Activated T-helper 1 cell treated with anti-CD3 and anti-CD28 coated beads, Interleukin-2, amount 50 U/mL, for 16 hours (primary cell): Measurements from ENCODE around the gene CSRNP3.

ENCODE experiments used
- DNase-seq, 2 donors: peaks; one replicate each; pipeline ENCODE4 v3.0.0-alpha.2; 2020; ENCODE audit warnings: low read depth in 1 of 2, low spot score in 1 of 2

Gene CSRNP3

GRCh38 chr2:165471349-165471950, 2.0 kb downstream of the CSRNP3 start:
- DNase-seq: no peak

- DNase-seq: no peak
These were observed 3.4 kb downstream of the CSRNP3 start for GRCh38 chr2:165472922-165473321.

DNA sequence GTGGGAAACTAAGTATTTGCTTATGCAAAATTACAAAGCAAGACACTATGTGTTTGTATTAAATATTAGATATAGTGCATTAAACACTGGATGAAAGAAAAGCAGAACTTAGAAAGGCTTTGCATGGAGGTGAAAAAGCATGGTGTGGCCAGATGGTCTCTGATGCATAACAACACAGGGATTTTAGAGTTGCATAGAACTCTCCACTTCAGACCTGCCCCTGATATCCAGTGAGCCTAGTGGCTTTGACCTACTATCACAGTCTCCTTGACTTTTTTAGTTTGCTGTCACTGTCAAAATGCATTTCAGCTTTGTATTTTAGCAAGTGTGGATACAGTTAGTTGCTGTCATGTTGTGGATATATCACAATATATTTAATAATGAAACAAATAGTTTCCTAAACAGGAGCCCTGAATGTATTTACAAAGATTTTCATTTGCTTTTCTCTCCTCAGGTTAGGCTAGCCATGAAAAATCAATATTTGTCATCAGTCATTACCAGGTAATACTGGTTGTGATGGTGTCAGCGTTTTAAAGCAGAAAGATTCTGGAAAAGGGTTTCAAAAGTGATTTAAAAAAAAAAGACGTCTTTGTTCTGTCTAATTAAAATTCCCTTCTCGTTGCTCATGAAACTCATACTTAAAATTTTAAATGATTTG, 5.2 kb downstream of the CSRNP3 start:
- no peak for DNase-seq

DNA sequence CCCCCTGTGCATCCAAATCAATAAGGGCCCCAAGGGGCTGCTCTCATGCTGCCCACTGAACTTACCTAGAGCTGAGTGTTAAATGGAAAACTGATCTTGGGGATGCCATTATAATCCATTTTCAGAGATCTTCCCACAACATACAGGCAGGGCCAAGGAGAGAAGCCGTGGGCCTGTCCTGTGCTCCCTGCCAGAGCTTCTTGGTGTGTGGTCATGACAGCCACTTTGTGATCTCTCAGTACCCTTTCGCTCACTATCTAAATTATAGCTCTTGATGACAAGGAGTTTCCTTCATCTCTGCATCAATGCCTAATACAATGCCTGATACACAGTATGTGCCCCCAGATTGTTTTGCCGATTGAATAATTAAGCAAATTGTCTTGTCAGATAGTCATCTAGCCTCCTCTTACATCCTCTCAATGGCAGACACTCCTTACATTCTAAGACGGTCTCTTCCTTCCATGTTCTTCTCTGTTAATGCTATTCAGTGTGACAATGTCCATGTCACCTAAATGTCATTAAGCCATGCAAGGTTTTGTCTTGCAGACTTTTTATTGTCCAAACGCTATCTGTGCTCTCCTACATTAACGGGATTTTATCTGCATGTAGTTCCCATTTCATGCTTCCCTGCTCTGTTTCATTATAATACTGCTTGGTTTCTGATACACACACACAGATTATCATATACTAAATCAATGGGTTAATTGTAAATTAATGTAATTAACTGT, 5.9 kb downstream of the CSRNP3 start:
- no peak for DNase-seq

DNA sequence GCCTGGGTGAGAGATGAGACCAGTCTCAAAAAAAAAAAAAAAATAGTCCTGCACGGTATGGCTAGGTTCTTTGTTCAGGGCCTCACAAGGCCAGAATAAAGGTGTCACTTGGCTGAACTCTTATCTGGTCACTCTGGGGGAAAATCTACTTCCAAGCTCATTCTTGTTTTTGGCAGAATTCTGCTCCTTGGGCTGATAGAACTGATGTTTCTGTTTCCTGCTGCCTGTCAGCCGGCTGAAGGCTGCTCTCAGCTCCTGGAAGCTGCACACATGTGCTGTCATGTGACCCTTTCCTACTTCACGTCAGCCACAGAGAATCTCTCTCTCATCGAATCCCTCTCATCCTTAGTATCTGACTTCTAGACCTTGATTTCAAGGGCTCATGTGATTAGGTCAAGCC, 10.4 kb downstream of the CSRNP3 start:
- DNase-seq: no peak

- no peak for DNase-seq
These were observed 25.1 kb downstream of the CSRNP3 start for GRCh38 chr2:165494573-165494972.

- DNase-seq: no peak
These were observed 28.3 kb downstream of the CSRNP3 start for GRCh38 chr2:165497659-165498317.

DNA sequence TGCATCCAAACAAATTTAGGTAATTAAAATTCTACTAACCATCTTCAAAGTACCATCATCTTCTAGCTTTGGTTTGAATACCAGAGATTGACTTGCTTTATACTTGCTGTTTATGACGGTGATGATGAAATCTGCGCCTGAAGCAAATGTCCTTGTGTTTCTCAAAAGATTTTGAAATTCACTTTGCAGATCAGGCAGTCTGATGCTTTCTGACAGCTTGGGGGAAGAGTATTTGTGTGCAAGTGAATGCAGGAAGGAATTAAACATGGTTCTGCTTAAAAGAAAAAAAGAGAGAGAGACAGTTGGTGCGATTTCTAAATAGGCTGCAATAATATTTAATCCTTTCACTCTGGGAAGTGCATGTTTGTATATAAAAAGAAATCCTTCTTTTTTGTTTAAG, 29.6 kb downstream of the CSRNP3 start:
- no peak for DNase-seq

GRCh38 chr2:165500001-165500400, 30.5 kb downstream of the CSRNP3 start:
- no peak for DNase-seq

DNA sequence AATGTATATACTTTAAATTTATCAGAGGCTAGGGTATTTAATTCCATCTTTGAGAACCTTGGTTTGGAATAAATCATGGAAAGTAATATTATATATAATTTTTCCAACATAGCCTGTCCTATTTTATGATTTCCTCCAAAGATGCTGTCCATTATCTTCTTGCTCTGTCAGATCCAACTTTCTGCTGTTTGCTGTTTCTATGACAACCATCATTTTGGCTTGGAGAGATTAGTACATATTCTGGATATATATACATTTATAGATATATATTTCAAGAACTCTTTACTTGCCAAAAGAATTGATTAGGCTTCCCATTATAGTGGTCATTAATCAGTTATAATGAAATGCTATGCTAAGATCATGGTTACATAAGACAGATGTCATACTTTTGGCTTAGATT, 31.3 kb downstream of the CSRNP3 start:
- no peak for DNase-seq

GRCh38 chr2:165505514-165505913, 36.0 kb downstream of the CSRNP3 start:
- DNase-seq: no peak

DNA sequence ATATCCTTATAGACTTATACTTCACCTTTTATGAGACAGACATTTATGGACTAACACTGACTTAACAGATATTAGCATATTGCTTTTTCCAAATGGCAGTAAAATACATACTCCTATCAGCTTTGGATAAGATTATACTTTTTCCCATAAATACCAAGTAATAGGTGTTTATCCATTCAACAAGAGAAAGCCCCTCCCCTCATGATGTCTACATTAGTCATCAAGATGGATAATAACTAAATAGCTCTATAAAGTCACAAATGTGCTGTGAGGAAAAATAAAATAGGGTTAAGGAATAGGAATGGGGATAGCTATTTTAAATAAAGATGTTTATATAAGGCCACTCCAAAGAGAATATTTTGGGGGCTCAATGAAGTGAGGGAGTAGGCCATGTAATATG, 39.4 kb downstream of the CSRNP3 start:
- no peak for DNase-seq

- DNase-seq: no peak
These were observed 44.0 kb downstream of the CSRNP3 start for GRCh38 chr2:165513479-165513878.

DNA sequence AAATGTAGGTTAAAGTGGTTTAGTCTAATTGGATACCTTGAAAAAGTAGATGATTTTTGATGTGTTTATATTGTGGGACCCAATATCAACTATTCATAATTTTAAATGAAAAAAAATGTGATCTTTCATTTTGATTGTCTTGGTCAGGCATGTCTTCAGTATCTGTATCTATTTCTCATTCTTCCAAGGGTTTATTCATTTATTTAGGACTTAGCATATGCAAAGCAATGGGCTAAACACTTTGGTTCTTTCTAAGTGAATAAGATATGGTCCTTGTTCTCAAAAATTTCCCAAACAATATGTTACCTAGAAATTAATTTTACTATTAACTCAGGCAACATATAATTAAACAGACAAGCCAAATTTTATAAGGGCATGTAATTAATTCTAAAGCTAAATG, 49.1 kb downstream of the CSRNP3 start:
- DNase-seq: no peak

GRCh38 chr2:165522719-165523118, 53.2 kb downstream of the CSRNP3 start:
- no peak for DNase-seq

GRCh38 chr2:165524720-165525119, 55.2 kb downstream of the CSRNP3 start:
- DNase-seq: no peak

GRCh38 chr2:165528691-165529090, 59.2 kb downstream of the CSRNP3 start:
- no peak for DNase-seq

- DNase-seq: no peak
These were observed 59.6 kb downstream of the CSRNP3 start for GRCh38 chr2:165529130-165529529.

GRCh38 chr2:165533331-165533730, 63.8 kb downstream of the CSRNP3 start:
- DNase-seq: no peak

- DNase-seq: no peak
These were observed 66.0 kb downstream of the CSRNP3 start for GRCh38 chr2:165535471-165535870.

DNA sequence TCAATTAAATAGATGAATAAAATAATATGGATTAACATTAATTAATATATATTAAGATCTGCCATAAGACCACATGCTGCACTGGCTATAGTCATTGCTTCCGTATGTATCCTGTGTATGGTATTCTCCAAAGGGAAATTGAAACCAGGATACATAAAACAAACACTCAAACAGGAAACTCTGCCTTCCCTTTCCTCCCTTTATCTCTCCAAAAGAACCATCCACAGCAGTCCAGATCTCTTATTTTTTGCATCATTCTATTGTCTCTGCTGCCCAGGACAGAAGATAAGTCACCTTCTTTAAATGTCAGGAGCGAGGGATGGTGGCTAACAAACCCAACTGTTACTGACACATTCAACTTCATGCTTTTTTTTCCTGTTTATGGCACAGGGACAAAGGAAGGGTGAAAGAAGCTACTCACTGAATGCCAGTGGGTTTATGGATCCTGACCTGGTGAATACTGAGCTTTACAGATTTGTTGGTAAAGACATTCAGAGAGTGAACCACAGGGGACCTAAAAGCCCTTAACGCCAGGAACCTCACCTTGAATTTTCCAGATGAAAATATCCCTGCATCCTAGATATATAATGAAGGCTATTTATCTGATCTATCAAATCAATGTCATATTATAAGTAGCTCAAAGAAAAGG, 67.5 kb downstream of the CSRNP3 start:
- DNase-seq: no peak

GRCh38 chr2:165539985-165540384, 70.5 kb downstream of the CSRNP3 start:
- no peak for DNase-seq
